Suppressor macrophage treated with lipopolysaccharide for 4 hours (primary cell): ENCODE data around the gene ADAMTS3.

ENCODE experiments used
- DNase-seq: peaks from one replicate; pipeline ENCODE4 v3.0.0-alpha.2; 2020

Gene ADAMTS3

GRCh38 chr4:72394012-72394663, 174.9 kb downstream of the ADAMTS3 start:
- DNase-seq = no peak

- no peak for DNase-seq
These were observed 177.7 kb downstream of the ADAMTS3 start for GRCh38 chr4:72391281-72391680.

GRCh38 chr4:72390409-72390808, 178.6 kb downstream of the ADAMTS3 start:
- DNase-seq = no peak

DNA sequence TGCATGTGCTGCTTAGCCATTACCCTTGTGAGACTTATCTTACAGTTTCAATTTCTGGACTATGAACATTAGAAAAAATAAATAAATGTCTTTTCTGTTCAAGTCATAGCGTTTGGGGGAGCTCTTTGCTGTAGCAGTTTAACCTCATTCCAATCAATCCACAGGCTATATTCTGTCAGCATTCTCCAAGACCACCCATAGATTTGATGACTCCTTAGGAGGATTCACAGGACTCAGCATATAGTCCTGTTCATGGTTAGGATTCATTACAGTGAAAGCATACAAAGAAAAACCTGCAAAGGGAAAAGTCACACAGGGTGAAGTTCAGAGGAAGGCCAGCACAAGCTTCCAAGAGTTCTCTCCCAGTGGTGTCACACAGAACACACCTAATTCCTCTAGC, 180.5 kb downstream of the ADAMTS3 start:
- no peak for DNase-seq

DNA sequence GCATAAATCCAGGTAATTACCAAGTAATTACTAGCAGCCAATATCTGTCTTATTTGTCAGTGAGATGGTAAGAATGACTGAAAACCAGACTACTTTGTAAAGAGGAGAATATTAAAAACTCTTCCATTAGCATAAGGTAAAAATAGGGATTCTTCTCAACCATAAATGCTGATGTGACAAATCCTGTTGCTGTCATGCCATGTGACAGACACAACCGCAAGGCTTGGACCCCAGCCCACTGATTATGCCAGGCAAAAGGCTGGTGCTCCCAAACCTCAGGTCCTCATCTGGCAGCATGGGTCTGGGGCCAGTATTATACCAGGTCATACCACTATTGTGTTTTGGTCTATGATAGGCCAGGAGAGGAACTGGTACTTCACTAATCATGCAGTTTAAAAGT, 181.1 kb downstream of the ADAMTS3 start:
- no peak for DNase-seq

DNA sequence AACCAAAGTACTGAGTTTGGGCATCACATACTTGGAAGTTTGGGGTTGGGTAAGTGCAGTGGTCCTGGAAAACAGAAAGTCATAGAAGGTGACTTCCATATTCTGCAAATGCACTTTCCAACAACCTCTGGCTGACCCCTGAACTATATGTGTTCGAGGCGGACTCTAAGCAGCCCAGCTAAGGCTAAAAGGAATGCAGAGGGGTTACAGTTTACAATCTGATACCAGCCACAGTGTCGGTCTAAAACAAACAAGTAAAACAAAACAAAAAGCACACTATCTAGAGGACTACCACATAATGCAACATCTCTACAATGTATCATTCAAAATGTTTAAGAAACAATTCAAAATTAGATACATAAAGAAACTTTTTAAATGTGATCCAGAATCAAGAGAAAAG, 185.6 kb downstream of the ADAMTS3 start:
- no peak for DNase-seq

GRCh38 chr4:72378901-72379300, 190.1 kb downstream of the ADAMTS3 start:
- no peak for DNase-seq

- DNase-seq = no peak
These were observed 191.4 kb downstream of the ADAMTS3 start for GRCh38 chr4:72377491-72378194.

GRCh38 chr4:72376901-72377300, 192.1 kb downstream of the ADAMTS3 start:
- DNase-seq = no peak

GRCh38 chr4:72375073-72375736, 193.8 kb downstream of the ADAMTS3 start:
- DNase-seq = no peak

DNA sequence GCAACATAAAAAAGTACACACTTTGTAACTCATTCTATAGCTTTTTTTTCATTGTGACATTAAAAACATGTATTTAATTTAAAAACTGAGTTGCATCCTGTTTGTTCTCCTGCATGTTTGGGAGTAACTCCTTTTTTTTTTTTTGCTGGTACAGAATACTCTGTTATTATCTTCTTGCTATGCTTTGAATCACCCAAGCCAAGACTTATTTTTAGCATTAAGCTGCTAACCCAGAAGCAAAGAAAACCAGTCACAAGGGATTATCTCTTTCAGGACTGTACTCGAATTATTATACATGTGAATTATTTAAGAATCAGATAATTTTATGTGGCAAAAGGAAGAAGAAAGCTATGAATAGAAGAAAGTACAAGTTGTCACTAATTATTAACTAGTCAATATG, 194.9 kb downstream of the ADAMTS3 start:
- DNase-seq = no peak

DNA sequence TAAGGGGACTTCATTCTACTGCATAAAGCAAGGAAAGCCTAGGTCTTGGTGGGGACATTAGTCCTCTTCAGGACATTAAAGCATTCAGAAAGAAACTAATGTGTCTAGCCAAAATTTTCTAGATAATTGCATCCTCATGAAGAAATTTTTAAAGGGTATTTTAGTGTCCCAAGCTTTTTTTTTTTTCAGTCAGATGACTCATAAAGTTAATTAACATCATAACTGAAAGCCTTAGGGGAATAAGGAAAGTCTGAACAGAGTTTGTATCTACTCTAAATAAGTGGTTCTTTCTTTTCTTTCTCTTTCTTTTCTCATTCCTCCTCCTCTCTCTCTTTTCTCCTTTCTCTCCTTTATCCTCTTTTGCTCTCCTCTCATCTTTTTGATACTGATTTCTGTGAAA, 202.4 kb downstream of the ADAMTS3 start:
- DNase-seq = no peak

GRCh38 chr4:72365981-72366380, 203.0 kb downstream of the ADAMTS3 start:
- DNase-seq = no peak

DNA sequence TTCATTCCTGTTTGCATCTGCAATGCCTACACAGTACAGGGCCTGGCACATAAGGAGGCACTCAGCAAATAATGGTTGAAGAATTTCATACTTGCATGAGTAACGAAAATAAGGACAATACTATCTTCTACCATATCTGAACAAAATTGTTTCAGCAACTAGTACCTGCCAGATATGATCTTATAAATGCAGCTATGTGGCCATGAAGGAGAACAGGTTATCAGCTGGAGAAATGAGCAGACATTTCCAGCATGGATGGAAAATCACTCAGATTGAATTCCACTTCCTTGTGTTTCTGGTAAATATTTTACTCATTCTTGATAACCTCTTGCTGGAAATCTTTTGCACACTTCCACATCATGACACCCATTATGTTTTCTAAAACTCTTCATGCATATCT, 204.0 kb downstream of the ADAMTS3 start:
- DNase-seq = no peak

DNA sequence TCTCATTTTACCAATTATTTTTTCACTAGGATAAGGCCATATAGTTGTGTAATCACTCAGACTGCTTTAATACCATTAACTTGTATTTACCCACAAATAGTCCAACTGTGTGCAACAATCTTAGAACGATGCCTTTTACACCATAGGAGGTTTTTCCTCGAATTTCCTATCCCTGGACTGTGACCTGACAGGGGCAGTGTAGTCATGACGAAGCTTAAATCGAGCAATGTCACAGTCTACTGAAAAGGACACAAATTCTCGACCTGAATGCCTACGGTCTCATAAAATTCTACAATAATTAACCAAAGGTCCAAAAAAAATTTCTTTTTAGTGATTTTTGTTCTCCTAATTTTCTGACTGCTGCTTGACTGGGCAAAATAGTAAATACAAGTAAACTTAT, 208.9 kb downstream of the ADAMTS3 start:
- DNase-seq = no peak

GRCh38 chr4:72358483-72358882, 210.5 kb downstream of the ADAMTS3 start:
- DNase-seq = no peak

GRCh38 chr4:72357908-72358307, 211.1 kb downstream of the ADAMTS3 start:
- DNase-seq = no peak

DNA sequence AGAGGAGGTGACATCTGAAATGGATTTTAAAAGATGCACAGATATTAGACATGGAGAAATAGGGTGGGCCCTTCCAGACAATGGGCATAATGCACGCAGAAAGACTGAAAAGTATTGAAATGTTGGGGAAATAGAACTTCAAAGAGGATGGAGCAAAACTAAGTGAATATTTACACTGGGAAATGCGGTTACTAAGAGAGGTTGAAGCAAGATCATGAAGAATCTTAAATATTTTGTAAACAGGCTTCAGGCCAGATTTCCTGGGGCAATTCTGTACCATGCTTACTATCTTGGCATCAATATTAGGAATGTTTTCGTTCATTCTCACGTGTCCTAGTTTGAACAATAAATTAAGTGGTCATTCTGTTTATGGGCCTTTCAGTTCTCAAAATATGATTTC, 216.3 kb downstream of the ADAMTS3 start:
- DNase-seq = no peak

DNA sequence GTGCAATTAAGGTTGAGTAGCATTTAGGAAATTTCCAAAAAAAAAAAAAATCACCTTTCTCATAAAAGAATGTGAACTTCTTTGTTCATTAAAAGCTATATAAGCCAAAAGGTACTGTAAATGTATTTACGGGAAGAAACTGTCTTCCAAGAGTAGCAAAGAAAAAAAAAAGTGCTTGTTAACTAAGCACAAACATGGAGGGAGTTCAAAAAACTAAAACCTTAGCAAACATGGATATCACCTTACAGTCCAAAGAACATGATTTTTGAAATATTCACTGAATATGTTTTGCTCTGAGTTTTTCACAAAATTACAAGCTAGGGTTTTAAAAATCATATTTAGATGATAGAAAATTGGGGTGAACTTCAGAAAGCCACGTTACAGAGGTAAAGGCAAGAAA, 217.5 kb downstream of the ADAMTS3 start:
- no peak for DNase-seq

DNA sequence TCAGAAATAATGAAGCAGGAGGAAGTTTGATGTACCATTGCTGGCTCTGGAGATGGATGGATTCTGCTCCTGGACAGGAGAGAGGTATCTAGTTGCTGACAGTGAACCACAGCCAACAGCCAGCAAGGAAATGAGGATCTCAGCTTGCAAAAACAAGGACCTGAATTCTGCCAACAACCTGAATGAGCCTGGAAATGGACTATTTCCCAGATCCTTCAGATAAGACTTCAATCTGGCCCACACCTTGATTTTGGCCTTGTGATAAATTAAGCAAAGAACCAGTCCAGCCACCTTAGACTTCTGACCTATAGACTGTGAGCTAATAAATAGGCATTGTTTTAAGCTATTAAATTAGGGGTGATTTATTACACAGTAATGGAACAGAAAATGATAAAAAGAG, 220.3 kb downstream of the ADAMTS3 start:
- DNase-seq = no peak

GRCh38 chr4:72344418-72344817, 224.6 kb downstream of the ADAMTS3 start:
- DNase-seq = no peak

- no peak for DNase-seq
These were observed 227.6 kb downstream of the ADAMTS3 start for GRCh38 chr4:72341432-72341820.

DNA sequence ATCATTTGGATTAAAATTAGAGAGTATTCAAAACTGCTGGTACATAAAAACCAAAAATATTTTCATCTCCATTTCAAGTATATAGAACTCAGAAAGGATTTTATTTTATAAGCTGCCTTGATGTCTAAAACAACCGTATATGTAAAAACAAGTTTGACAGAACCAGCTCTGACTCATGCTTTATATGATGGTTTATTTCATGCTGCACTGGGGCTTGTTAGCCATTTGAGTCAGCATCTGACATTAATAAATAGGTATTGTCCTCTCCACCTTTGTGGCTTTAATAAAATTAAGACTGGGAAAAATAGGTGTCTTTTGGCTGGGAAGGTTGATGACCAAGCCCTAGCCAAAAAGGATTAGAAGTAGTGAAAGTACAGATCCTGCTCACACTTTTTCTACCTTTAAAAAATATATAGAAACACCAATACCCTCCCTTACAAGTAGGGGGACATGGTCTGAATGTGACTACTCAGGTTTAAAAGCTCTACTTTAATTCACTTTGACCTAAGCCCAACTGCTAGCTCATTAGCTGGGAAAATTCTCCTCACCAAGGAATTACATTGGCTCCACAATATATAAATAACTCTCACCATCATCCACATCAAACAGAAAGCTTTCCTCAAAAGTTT, 228.1 kb downstream of the ADAMTS3 start:
- no peak for DNase-seq

GRCh38 chr4:72338060-72338459, 231.0 kb downstream of the ADAMTS3 start:
- no peak for DNase-seq
